HEK293 (cell line): ENCODE results near the gene LAPTM4A.

Experiments used
- CTCF ChIA-PET: fragments of 350-600 bp; formaldehyde crosslinking; extraction: SDS; loops from one replicate; lab custom pipeline; 2021; ENCODE audit warnings: antibody characterized with exemption; lab: Yijun Ruan, JAX
- POLR2A ChIA-PET: fragments of 300-600 bp; formaldehyde crosslinking; extraction: SDS; loops from one replicate; lab custom pipeline; 2020; ENCODE audit warnings: antibody characterized with exemption, inconsistent platforms; lab: Yijun Ruan, JAX
- H3K27ac ChIP-seq: fragments of 200-500 bp; sonication (Bioruptor generic); 2 replicates; pipeline ENCODE4 v1.5.1; 2014; ENCODE audit warnings: low read depth, low read length, control low read depth, inconsistent platforms; ENCODE audit errors: extremely low read depth
- H3K36me3 ChIP-seq, 2 experiments: fragments of 200-500 bp in 1 of 2; sonication (Bioruptor generic) in 1 of 2; 1 replicate in 1 of 2; 2 replicates in 1 of 2; pipeline ENCODE4 v1.5.1; 2014 to 2017; ENCODE audit warnings: inconsistent platforms in 2 of 2, low read length in 2 of 2; ENCODE audit not compliant: control insufficient read depth in 2 of 2, insufficient read depth in 1 of 2
- H3K4me1 ChIP-seq: fragments of 200-500 bp; sonication (Bioruptor generic); 2 replicates; pipeline ENCODE4 v1.5.1; 2014; ENCODE audit warnings: mild to moderate bottlenecking, low read length, inconsistent platforms; ENCODE audit not compliant: control insufficient read depth, insufficient read depth
- H3K4me3 ChIP-seq: 2 replicates; pipeline ENCODE4 v1.5.1; 2011; ENCODE audit warnings: low read depth, mild to moderate bottlenecking, control low read depth, low read length, moderate library complexity
- H3K9me3 ChIP-seq: fragments of 200-500 bp; sonication (Bioruptor generic); 2 replicates; pipeline ENCODE4 v1.5.1; 2014; ENCODE audit warnings: low read depth, low read length, inconsistent platforms; ENCODE audit not compliant: control insufficient read depth, insufficient read depth
- GLI2 ChIP-seq: fragments of 450-650 bp; formaldehyde crosslinking; IDR thresholded peaks from 2 replicates; pipeline ENCODE4; 2017; ENCODE audit warnings: missing biosample characterization, missing genetic modification characterization, low read depth, borderline replicate concordance
- GLIS1 ChIP-seq: fragments of 450-650 bp; formaldehyde crosslinking; IDR thresholded peaks from 2 replicates; pipeline ENCODE4 v1.5.1; 2016; ENCODE audit warnings: missing biosample characterization, missing genetic modification characterization
- HOXD13 ChIP-seq: sonication (generic); formaldehyde crosslinking; IDR thresholded peaks from 2 replicates; pipeline ENCODE4 v1.8.0; 2022; ENCODE audit warnings: missing genetic modification reagents, borderline replicate concordance
- IKZF3 ChIP-seq: fragments of 450-650 bp; IDR thresholded peaks from 2 replicates; pipeline ENCODE4 v1.5.0; 2018; ENCODE audit warnings: missing biosample characterization, mild to moderate bottlenecking, missing genetic modification characterization, moderate library complexity
- KLF10 ChIP-seq: fragments of 450-650 bp; IDR thresholded peaks from 2 replicates; pipeline ENCODE4 v1.5.1; 2018; ENCODE audit warnings: missing biosample characterization, mild to moderate bottlenecking, missing genetic modification characterization
- MZF1 ChIP-seq: fragments of 450-650 bp; formaldehyde crosslinking; IDR thresholded peaks from 2 replicates; pipeline ENCODE4 v1.5.1; 2017; ENCODE audit warnings: missing biosample characterization, missing genetic modification characterization, borderline replicate concordance
- SP7 ChIP-seq: fragments of 450-650 bp; formaldehyde crosslinking; IDR thresholded peaks from 2 replicates; pipeline ENCODE4 v1.5.1; 2016; ENCODE audit warnings: missing biosample characterization, missing genetic modification characterization
- ZNF146 ChIP-seq: fragments of 450-650 bp; formaldehyde crosslinking; IDR thresholded peaks from 2 replicates; pipeline ENCODE4 v1.5.1; 2016; ENCODE audit warnings: missing biosample characterization, missing genetic modification characterization
- ZNF221 ChIP-seq: fragments of 450-650 bp; formaldehyde crosslinking; IDR thresholded peaks from 2 replicates; pipeline ENCODE4 v1.5.1; 2017; ENCODE audit warnings: missing biosample characterization, missing genetic modification characterization, borderline replicate concordance
- ZNF23 ChIP-seq: fragments of 450-650 bp; formaldehyde crosslinking; IDR thresholded peaks from 2 replicates; pipeline ENCODE4 v1.5.1; 2016; ENCODE audit warnings: missing biosample characterization, missing genetic modification characterization, borderline replicate concordance
- ZNF239 ChIP-seq: fragments of 450-650 bp; formaldehyde crosslinking; IDR thresholded peaks from 2 replicates; pipeline ENCODE4 v1.5.1; 2016; ENCODE audit warnings: missing biosample characterization, missing genetic modification characterization
- ZNF366 ChIP-seq: fragments of 450-650 bp; formaldehyde crosslinking; conservative IDR thresholded peaks from 2 replicates; pipeline ENCODE4 v1.5.1; 2016; ENCODE audit warnings: missing biosample characterization, missing genetic modification characterization
- ZNF391 ChIP-seq: fragments of 450-650 bp; formaldehyde crosslinking; IDR thresholded peaks from 2 replicates; pipeline ENCODE4 v1.5.1; 2016; ENCODE audit warnings: low read depth, missing biosample characterization, missing genetic modification characterization, borderline replicate concordance
- ZNF426 ChIP-seq: fragments of 450-650 bp; formaldehyde crosslinking; IDR thresholded peaks from 2 replicates; pipeline ENCODE4 v1.5.1; 2017; ENCODE audit warnings: missing biosample characterization, missing genetic modification characterization, mild to moderate bottlenecking, inconsistent platforms, moderate library complexity
- ZNF561 ChIP-seq: fragments of 450-650 bp; IDR thresholded peaks from 2 replicates; pipeline ENCODE4 v1.5.1; 2018; ENCODE audit warnings: missing biosample characterization, missing genetic modification characterization, borderline replicate concordance
- ZNF621 ChIP-seq: fragments of 450-650 bp; formaldehyde crosslinking; IDR thresholded peaks from 2 replicates; pipeline ENCODE4 v1.5.1; 2017; ENCODE audit warnings: missing biosample characterization, missing genetic modification characterization
- ZNF677 ChIP-seq: fragments of 450-650 bp; IDR thresholded peaks from 2 replicates; pipeline ENCODE4 v1.5.0; 2018; ENCODE audit warnings: missing biosample characterization, mild to moderate bottlenecking, missing genetic modification characterization, moderate library complexity
- ZNF701 ChIP-seq: fragments of 450-650 bp; formaldehyde crosslinking; IDR thresholded peaks from 2 replicates; pipeline ENCODE4 v1.5.1; 2016; ENCODE audit warnings: missing biosample characterization, missing genetic modification characterization
- ZNF777 ChIP-seq: fragments of 450-650 bp; formaldehyde crosslinking; IDR thresholded peaks from 2 replicates; pipeline ENCODE4 v1.5.1; 2017; ENCODE audit warnings: missing biosample characterization, missing genetic modification characterization, borderline replicate concordance
- ZXDB ChIP-seq: fragments of 450-650 bp; formaldehyde crosslinking; IDR thresholded peaks from 2 replicates; pipeline ENCODE4 v1.5.1; 2016; ENCODE audit warnings: missing biosample characterization, missing genetic modification characterization
- TF ChIP-seq, protein P1 (sequence below): fragments of 450-650 bp; formaldehyde crosslinking; optimal IDR thresholded peaks from 2 replicates; pipeline ENCODE3; 2016; ENCODE audit warnings: missing biosample characterization, mild to moderate bottlenecking, missing genetic modification characterization
- TF ChIP-seq, protein P2 (sequence below): fragments of 450-650 bp; formaldehyde crosslinking; IDR thresholded peaks from 2 replicates; pipeline ENCODE4 v1.5.1; 2016; ENCODE audit warnings: missing biosample characterization, missing genetic modification characterization
- TF ChIP-seq, protein P3 (sequence below): fragments of 450-650 bp; formaldehyde crosslinking; IDR thresholded peaks from 2 replicates; pipeline ENCODE4 v1.5.1; 2016; ENCODE audit warnings: missing biosample characterization, missing genetic modification characterization
- TF ChIP-seq, protein P4 (sequence below): fragments of 450-650 bp; formaldehyde crosslinking; IDR thresholded peaks from 2 replicates; pipeline ENCODE4 v1.5.0; 2017; ENCODE audit warnings: missing biosample characterization, missing genetic modification characterization, borderline replicate concordance
- TF ChIP-seq, protein P5 (sequence below): fragments of 450-650 bp; formaldehyde crosslinking; conservative IDR thresholded peaks from 2 replicates; pipeline ENCODE4 v1.5.1; 2016; ENCODE audit warnings: low read depth, missing biosample characterization, missing genetic modification characterization

LAPTM4A gene

DNA sequence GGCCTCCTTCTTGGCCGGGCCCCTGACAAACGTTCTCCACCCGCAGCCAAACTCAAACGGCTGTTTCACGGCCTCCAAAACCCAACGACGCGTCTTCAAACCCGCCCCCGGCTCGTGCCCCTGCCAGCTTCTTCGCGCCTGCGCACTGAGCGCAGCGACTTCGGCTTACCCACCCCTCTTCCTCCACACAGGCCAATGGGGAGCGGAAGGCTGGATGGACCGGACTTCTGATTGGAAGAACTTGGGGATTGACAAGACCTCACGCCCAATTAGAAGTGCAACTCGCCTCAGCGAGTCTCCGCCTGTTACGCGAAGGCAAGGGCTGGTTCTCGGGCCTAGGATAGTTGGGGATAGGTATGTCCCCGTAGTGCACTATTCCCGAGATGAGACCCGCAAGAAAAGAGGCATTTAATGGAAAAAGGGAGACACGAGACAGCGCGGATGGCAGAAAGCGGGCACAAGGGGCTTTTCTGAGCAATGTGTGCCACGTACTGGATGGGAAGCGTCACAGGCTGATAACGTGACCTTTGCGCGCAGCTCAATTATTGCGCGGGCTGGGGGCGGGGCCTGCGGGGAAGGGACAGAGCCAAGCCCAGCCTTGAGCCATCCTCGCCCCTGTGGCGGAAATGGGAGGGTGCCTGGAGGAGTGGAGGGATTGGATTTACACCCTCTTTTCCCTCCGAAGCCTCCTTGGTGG, at the start of gene LAPTM4A:
LAPTM4A (minus strand) TSS at position 97 of the 697 bp plus-strand sequence. CDS start 108 bp downstream, outside the sequence.
- H3K36me3 ChIP-seq: no peaks in the 10 kb centered on the region; a peak in 1 of 3 replicates
- H3K27ac ChIP-seq: peak within 1 kb of the TSS; percentile 83
- CTCF ChIA-PET: interaction anchor here (0.6 to 3.2 kb wide), 7 partner anchors 17 to 468 kb away, joined by 3 to 14 read pairs (median 3); no protein-coding TSS in a partner anchor
- POLR2A ChIA-PET: interaction anchor here (0.6 to 2.1 kb wide), 11 partner anchors 10 to 395 kb away, joined by 3 to 11 read pairs (median 4); partner anchors contain the start of genes RHOB and WDR35
- H3K9me3 ChIP-seq: no peaks in the 10 kb centered on the region
- peaks cover 7% of the 10 kb centered on the region for H3K4me1 ChIP-seq
- H3K4me3 ChIP-seq: peak within 1 kb of the TSS; percentile 81
- TF ChIP-seq, protein P1, sequence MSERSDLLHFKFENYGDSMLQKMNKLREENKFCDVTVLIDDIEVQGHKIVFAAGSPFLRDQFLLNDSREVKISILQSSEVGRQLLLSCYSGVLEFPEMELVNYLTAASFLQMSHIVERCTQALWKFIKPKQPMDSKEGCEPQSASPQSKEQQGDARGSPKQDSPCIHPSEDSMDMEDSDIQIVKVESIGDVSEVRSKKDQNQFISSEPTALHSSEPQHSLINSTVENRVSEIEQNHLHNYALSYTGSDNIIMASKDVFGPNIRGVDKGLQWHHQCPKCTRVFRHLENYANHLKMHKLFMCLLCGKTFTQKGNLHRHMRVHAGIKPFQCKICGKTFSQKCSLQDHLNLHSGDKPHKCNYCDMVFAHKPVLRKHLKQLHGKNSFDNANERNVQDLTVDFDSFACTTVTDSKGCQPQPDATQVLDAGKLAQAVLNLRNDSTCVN (tag by site-specific recombination): peak; percentile 89
- TF ChIP-seq, protein P2, sequence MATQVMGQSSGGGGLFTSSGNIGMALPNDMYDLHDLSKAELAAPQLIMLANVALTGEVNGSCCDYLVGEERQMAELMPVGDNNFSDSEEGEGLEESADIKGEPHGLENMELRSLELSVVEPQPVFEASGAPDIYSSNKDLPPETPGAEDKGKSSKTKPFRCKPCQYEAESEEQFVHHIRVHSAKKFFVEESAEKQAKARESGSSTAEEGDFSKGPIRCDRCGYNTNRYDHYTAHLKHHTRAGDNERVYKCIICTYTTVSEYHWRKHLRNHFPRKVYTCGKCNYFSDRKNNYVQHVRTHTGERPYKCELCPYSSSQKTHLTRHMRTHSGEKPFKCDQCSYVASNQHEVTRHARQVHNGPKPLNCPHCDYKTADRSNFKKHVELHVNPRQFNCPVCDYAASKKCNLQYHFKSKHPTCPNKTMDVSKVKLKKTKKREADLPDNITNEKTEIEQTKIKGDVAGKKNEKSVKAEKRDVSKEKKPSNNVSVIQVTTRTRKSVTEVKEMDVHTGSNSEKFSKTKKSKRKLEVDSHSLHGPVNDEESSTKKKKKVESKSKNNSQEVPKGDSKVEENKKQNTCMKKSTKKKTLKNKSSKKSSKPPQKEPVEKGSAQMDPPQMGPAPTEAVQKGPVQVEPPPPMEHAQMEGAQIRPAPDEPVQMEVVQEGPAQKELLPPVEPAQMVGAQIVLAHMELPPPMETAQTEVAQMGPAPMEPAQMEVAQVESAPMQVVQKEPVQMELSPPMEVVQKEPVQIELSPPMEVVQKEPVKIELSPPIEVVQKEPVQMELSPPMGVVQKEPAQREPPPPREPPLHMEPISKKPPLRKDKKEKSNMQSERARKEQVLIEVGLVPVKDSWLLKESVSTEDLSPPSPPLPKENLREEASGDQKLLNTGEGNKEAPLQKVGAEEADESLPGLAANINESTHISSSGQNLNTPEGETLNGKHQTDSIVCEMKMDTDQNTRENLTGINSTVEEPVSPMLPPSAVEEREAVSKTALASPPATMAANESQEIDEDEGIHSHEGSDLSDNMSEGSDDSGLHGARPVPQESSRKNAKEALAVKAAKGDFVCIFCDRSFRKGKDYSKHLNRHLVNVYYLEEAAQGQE (tag by site-specific recombination): no peak
- TF ChIP-seq, protein P3, sequence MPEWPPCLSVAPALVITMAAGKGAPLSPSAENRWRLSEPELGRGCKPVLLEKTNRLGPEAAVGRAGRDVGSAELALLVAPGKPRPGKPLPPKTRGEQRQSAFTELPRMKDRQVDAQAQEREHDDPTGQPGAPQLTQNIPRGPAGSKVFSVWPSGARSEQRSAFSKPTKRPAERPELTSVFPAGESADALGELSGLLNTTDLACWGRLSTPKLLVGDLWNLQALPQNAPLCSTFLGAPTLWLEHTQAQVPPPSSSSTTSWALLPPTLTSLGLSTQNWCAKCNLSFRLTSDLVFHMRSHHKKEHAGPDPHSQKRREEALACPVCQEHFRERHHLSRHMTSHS: no peak
- TF ChIP-seq ZXDB (tag by site-specific recombination) (peak; percentile 96), ZNF777 (no peak), IKZF3 (tag by site-specific recombination) (peak; percentile 88), ZNF391 (tag by site-specific recombination) (no peak), ZNF366 (peak; percentile 56), ZNF426 (tag by site-specific recombination) (no peak), ZNF701 (no peak), SP7 (peak; percentile 74), ZNF677 (tag by site-specific recombination) (no peak), GLIS1 (tag by site-specific recombination) (0 out of 2 replicates have a peak, but pooled peaks have one; percentile 5), ZNF23 (no peak), HOXD13 (no peak), MZF1 (tag by site-specific recombination) (no peak), ZNF221 (tag by site-specific recombination) (no peak), KLF10 (tag by site-specific recombination) (no peak), GLI2 (tag by site-specific recombination) (no peak), ZNF239 (tag by site-specific recombination) (no peak), ZNF621 (tag by site-specific recombination) (no peak), ZNF146 (no peak), ZNF561 (tag by site-specific recombination) (peak; percentile 21; the same call in 1 of the 2 replicates)
- TF ChIP-seq, protein P4, sequence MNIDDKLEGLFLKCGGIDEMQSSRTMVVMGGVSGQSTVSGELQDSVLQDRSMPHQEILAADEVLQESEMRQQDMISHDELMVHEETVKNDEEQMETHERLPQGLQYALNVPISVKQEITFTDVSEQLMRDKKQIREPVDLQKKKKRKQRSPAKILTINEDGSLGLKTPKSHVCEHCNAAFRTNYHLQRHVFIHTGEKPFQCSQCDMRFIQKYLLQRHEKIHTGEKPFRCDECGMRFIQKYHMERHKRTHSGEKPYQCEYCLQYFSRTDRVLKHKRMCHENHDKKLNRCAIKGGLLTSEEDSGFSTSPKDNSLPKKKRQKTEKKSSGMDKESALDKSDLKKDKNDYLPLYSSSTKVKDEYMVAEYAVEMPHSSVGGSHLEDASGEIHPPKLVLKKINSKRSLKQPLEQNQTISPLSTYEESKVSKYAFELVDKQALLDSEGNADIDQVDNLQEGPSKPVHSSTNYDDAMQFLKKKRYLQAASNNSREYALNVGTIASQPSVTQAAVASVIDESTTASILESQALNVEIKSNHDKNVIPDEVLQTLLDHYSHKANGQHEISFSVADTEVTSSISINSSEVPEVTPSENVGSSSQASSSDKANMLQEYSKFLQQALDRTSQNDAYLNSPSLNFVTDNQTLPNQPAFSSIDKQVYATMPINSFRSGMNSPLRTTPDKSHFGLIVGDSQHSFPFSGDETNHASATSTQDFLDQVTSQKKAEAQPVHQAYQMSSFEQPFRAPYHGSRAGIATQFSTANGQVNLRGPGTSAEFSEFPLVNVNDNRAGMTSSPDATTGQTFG (tag by site-specific recombination): no peak
- TF ChIP-seq, protein P5, sequence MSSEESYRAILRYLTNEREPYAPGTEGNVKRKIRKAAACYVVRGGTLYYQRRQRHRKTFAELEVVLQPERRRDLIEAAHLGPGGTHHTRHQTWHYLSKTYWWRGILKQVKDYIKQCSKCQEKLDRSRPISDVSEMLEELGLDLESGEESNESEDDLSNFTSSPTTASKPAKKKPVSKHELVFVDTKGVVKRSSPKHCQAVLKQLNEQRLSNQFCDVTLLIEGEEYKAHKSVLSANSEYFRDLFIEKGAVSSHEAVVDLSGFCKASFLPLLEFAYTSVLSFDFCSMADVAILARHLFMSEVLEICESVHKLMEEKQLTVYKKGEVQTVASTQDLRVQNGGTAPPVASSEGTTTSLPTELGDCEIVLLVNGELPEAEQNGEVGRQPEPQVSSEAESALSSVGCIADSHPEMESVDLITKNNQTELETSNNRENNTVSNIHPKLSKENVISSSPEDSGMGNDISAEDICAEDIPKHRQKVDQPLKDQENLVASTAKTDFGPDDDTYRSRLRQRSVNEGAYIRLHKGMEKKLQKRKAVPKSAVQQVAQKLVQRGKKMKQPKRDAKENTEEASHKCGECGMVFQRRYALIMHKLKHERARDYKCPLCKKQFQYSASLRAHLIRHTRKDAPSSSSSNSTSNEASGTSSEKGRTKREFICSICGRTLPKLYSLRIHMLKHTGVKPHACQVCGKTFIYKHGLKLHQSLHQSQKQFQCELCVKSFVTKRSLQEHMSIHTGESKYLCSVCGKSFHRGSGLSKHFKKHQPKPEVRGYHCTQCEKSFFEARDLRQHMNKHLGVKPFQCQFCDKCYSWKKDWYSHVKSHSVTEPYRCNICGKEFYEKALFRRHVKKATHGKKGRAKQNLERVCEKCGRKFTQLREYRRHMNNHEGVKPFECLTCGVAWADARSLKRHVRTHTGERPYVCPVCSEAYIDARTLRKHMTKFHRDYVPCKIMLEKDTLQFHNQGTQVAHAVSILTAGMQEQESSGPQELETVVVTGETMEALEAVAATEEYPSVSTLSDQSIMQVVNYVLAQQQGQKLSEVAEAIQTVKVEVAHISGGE (tag by site-specific recombination): no peak
